Ascending aorta (tissue), 2 donors: ENCODE data around the gene ETNK2. TPM values are rescaled to one million over a fixed set of nuclear protein-coding genes. Genes with fewer than 3 reads are reported as not detected.

Experiments used
- DNase-seq, 2 donors: peaks; one replicate each; pipeline ENCODE4 v3.0.0-alpha.2; 2019; ENCODE audit warnings: low spot score in 2 of 2
- H3K27ac ChIP-seq, 2 donors: fragments of 200-600 bp; sonication (generic); one replicate each; pipeline ENCODE4 v1.5.1; 2016 to 2017; ENCODE audit warnings: mild to moderate bottlenecking in 1 of 2
- H3K27me3 ChIP-seq: fragments of 200-600 bp; sonication (generic); one replicate; pipeline ENCODE4 v1.5.1; 2017
- H3K36me3 ChIP-seq, 2 donors: fragments of 200-600 bp; sonication (generic); one replicate each; pipeline ENCODE4 v1.5.1; 2016
- H3K4me1 ChIP-seq, 2 donors: fragments of 200-600 bp; sonication (generic); one replicate each; pipeline ENCODE4 v1.5.1; 2016 to 2017; ENCODE audit warnings: mild to moderate bottlenecking in 1 of 2
- H3K4me3 ChIP-seq, 2 donors: fragments of 200-600 bp; sonication (generic); one replicate each; pipeline ENCODE4 v1.5.1; 2016 to 2017; ENCODE audit warnings: mild to moderate bottlenecking in 1 of 2
- H3K9me3 ChIP-seq, 2 donors: fragments of 200-600 bp; sonication (generic); one replicate each; pipeline ENCODE4 v1.5.1; 2016
- CTCF ChIP-seq, 3 experiments: fragments of 200-600 bp in 2 of 3; fragments of 450-650 bp in 1 of 3; sonication (generic) in 2 of 3; IDR thresholded peaks; one replicate each; pipeline ENCODE4 v1.5.1; 2016 to 2019; ENCODE audit warnings: antibody characterized with exemption in 3 of 3, mild to moderate bottlenecking in 1 of 3, moderate library complexity in 1 of 3
- intact Hi-C: fragments of 100-400 bp; cut with DNase I; formaldehyde crosslinking; loops from one replicate; pipeline ENCODE4 v1.15.1; 2023
- total RNA-seq: library from RNA; depleted of rRNA; stranded (reverse); fragments of >200 nt; gene quantifications from one replicate; pipeline ENCODE4 v1.1.0, GENCODE V29; 2016

The ETNK2 gene
- total RNA-seq, 1 donor from 2014 or later = 22.0 TPM

DNA sequence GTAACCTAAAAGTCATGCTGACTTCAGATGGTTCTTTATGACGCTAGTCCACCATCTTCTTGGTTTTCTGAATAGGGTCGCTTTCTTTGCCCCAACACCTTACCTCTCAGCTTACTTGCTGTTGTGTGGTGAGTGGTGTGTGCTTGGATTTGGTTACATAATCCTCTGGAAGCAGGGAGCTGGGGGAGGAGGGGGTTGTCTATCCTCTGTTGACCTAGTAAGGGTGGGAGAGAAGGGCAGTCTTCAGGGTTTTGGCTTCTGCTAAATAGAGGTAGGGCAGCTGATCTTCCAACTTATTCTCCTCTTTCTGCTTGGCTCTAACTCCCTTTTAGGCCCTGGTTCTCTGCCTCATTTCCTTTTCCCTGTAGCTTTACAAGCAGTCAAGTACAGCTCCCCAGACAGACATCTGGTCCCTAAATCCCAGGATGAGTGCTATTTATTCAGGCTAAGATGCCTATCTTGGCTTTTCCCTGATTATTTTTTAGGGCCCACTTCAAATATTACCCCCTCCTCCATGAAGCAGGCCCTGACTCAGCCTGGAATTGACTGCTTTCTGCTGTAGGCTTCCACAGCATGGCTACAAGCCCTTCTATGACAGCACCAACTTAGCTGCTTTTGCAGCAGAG is 20.7 kb upstream of the ETNK2 start:
- intact Hi-C loops = no loop called here
- Histone ChIP-seq H3K4me1 (no peaks in the 10 kb centered on the region), H3K4me3 (no peak overlapping the region), H3K9me3 (peaks cover 3 to 25% of the 10 kb centered on the region in 2 donors), H3K27ac (no peak overlapping the region), H3K27me3 (no peaks in the 10 kb centered on the region), H3K36me3 (no peaks in the 10 kb centered on the region)
- no peak for DNase-seq
- no peak for TF ChIP-seq CTCF (IDR thresholded peaks at IDR 0.05)

DNA sequence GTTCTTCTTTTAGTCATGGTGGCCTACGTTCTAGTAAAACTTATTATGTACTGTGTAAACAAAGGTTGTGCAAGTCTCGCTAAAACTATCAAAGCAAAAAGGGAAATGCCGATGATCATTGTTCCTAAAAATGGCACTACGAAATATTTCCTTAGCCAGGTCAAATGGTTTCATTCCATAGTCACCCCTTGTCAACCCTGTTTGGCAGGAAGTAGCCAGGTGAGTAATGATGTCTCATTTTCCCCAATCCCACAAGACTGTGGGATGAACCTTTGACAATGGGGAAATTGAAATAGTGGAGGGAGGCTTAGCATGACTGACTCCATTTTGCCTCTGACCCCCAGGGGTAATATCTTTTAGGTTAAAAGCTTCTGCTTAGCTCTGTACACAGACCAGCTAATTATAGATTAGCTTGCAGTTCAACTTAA is 19.9 kb upstream of the ETNK2 start:
- Histone ChIP-seq H3K4me1 (no peaks in the 10 kb centered on the region), H3K4me3 (no peak overlapping the region), H3K36me3 (no peaks in the 10 kb centered on the region), H3K27me3 (no peaks in the 10 kb centered on the region), H3K27ac (no peak overlapping the region), H3K9me3 (peaks cover 3 to 25% of the 10 kb centered on the region in 2 donors)
- DNase-seq = no peak
- no peak for TF ChIP-seq CTCF (IDR thresholded peaks at IDR 0.05)
- intact Hi-C loops = no loop called here

GRCh38 chr1:204170494-204171155 is 18.8 kb upstream of the ETNK2 start:
- TF ChIP-seq CTCF (IDR thresholded peaks at IDR 0.05) = no peak

DNA sequence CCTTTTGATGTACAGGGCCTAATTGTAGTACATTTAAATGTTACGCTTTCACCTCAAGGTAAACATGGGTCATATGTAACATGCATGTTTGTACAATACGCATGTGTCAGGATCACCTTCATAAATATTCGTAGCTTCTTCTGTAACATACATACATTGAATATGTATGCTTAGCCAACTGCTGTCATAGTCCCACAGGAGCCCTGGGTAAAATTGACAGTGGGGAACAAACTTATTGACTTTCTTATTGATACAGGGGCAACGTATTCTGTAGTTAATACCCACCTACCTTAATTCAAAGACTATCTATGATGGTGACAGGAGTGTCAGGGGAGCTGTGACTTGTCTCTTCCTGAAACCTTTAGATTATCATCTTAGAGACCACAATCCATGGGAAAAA is 18.0 kb upstream of the ETNK2 start:
- H3K27ac ChIP-seq = no peak overlapping the region
- no peak overlapping the region for H3K4me3 ChIP-seq
- H3K36me3 ChIP-seq = no peaks in the 10 kb centered on the region
- intact Hi-C loops = no loop called here
- no peak for TF ChIP-seq CTCF (IDR thresholded peaks at IDR 0.05)
- no peak for DNase-seq
- peaks cover 3 to 25% of the 10 kb centered on the region in 2 donors for H3K9me3 ChIP-seq
- H3K27me3 ChIP-seq = no peaks in the 10 kb centered on the region
- no peaks in the 10 kb centered on the region for H3K4me1 ChIP-seq

More at GRCh38 chr1:204170494-204171155, 18.8 kb upstream of the ETNK2 start:
- no peak overlapping the region for H3K27ac ChIP-seq
- no peaks in the 10 kb centered on the region for H3K27me3 ChIP-seq
- intact Hi-C loops = no loop called here
- H3K9me3 ChIP-seq = peaks cover 3 to 25% of the 10 kb centered on the region in 2 donors
- DNase-seq = no peak
- no peaks in the 10 kb centered on the region for H3K36me3 ChIP-seq
- H3K4me1 ChIP-seq = no peaks in the 10 kb centered on the region
- H3K4me3 ChIP-seq = no peak overlapping the region

GRCh38 chr1:204167730-204168129 is 15.9 kb upstream of the ETNK2 start:
- no peak overlapping the region for H3K4me3 ChIP-seq
- H3K36me3 ChIP-seq = no peaks in the 10 kb centered on the region
- intact Hi-C loops = no loop called here
- H3K9me3 ChIP-seq = peaks cover 3 to 25% of the 10 kb centered on the region in 2 donors
- H3K27ac ChIP-seq = no peak overlapping the region
- no peak for DNase-seq
- TF ChIP-seq CTCF (IDR thresholded peaks at IDR 0.05) = no peak
- H3K27me3 ChIP-seq = no peaks in the 10 kb centered on the region
- H3K4me1 ChIP-seq = no peaks in the 10 kb centered on the region
